GM12892 (cell line): Measurements from ENCODE around the gene COLGALT1.

ENCODE experiments used
- POLR2A ChIP-seq: IDR thresholded peaks from 2 replicates; pipeline ENCODE4 v1.6.1; 2011; ENCODE audit warnings: low read depth, low read length, control low read depth
- POLR2AphosphoS5 ChIP-seq: IDR thresholded peaks from 2 replicates; pipeline ENCODE4 v1.6.1; 2011; ENCODE audit warnings: low read depth, low read length, control low read depth
- TAF1 ChIP-seq: IDR thresholded peaks from 2 replicates; pipeline ENCODE4 v1.6.1; 2011; ENCODE audit warnings: low read depth, mild to moderate bottlenecking, control low read depth, low read length, borderline replicate concordance

GRCh38 chr19:17615889-17616685 lies 60.6 kb downstream of the COLGALT1 start:
- TF ChIP-seq TAF1 (no peak), POLR2AphosphoS5 (no peak), POLR2A (no peak)
